Neutrophil (primary cell): ENCODE data around the gene MMD.
"Not testable (repeated sequence)": the region's sequence is repeated elsewhere in the genome, so short reads cannot be mapped to it uniquely, and the experiment has no call there.

Experiments
- H3K27ac ChIP-seq: fragments of 200-600 bp; sonication (generic); 2 replicates; pipeline ENCODE4 v1.5.1; 2016; ENCODE audit warnings: mild to moderate bottlenecking, moderate library complexity
- H3K27me3 ChIP-seq: fragments of 200-600 bp; sonication (generic); 2 replicates; pipeline ENCODE4 v1.6.0; 2016; ENCODE audit warnings: mild to moderate bottlenecking
- H3K36me3 ChIP-seq: fragments of 200-600 bp; sonication (generic); 2 replicates; pipeline ENCODE4 v1.5.1; 2017
- H3K4me1 ChIP-seq, 2 experiments: fragments of 200-600 bp in 1 of 2; sonication (generic) in 1 of 2; 1 replicate in 1 of 2; 2 replicates in 1 of 2; pipeline versions ENCODE4 v1.5.1 to v1.6.1; 2013 to 2016; ENCODE audit warnings: low read depth in 1 of 2, low read length in 1 of 2, mild to moderate bottlenecking in 1 of 2, moderate library complexity in 1 of 2; ENCODE audit not compliant: control insufficient read depth in 1 of 2, insufficient read depth in 1 of 2
- H3K4me3 ChIP-seq, 2 experiments: fragments of 200-600 bp in 1 of 2; sonication (generic) in 1 of 2; 1 replicate in 1 of 2; 2 replicates in 1 of 2; pipeline ENCODE4 v1.5.1; 2013 to 2016; ENCODE audit warnings: low read depth in 1 of 2, low read length in 1 of 2, mild to moderate bottlenecking in 1 of 2, moderate library complexity in 1 of 2
- H3K9me3 ChIP-seq: fragments of 200-600 bp; sonication (generic); 2 replicates; pipeline ENCODE4 v1.5.1; 2016
- CTCF ChIP-seq: fragments of 200-600 bp; sonication (generic); IDR thresholded peaks from 2 replicates; pipeline ENCODE4 v1.5.1; 2016; ENCODE audit warnings: antibody characterized with exemption

Gene MMD

DNA sequence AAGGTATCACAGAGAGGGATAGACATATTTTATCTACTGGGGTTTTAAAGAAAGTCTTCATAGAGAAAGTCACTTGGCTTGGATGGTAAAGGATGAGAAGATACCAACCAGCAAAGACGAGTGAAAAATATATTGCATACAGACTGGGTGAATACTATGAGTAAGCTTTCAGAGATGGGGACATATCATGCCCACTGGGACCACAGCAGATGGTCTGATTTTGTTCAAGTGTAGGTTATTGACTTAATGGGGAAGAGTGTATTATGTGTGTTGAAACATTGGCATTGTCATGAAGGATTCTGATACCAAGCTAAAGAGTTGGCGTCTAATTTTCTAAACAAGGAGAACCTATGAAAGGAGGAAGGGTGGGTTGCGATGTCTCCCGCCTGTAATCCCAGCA is 13.8 kb upstream of the MMD start:
- no peak for TF ChIP-seq CTCF
- Histone ChIP-seq H3K27me3 (no peaks in the 10 kb centered on the region), H3K27ac (no peak overlapping the region), H3K4me3 (no peak overlapping the region), H3K4me1 (peaks cover 10 to 13% of the 10 kb centered on the region in 2 experiments), H3K36me3 (no peaks in the 10 kb centered on the region), H3K9me3 (no peaks in the 10 kb centered on the region)

GRCh38 chr17:55434721-55435120 is 13.1 kb upstream of the MMD start:
- H3K4me3 ChIP-seq = no peak overlapping the region
- no peak overlapping the region for H3K27ac ChIP-seq
- no peaks in the 10 kb centered on the region for H3K9me3 ChIP-seq
- no peak for TF ChIP-seq CTCF
- peaks cover 10 to 13% of the 10 kb centered on the region in 2 experiments for H3K4me1 ChIP-seq
- H3K27me3 ChIP-seq = no peaks in the 10 kb centered on the region
- no peaks in the 10 kb centered on the region for H3K36me3 ChIP-seq

- H3K4me3 ChIP-seq = no peak overlapping the region
- no peak for TF ChIP-seq CTCF
- H3K4me1 ChIP-seq = peaks cover 10 to 13% of the 10 kb centered on the region in 2 experiments
- H3K27ac ChIP-seq = no peak overlapping the region
- H3K27me3 ChIP-seq = no peaks in the 10 kb centered on the region
- H3K36me3 ChIP-seq = no peaks in the 10 kb centered on the region
- no peaks in the 10 kb centered on the region for H3K9me3 ChIP-seq
These were observed 12.2 kb upstream of the MMD start for GRCh38 chr17:55433629-55434422.

DNA sequence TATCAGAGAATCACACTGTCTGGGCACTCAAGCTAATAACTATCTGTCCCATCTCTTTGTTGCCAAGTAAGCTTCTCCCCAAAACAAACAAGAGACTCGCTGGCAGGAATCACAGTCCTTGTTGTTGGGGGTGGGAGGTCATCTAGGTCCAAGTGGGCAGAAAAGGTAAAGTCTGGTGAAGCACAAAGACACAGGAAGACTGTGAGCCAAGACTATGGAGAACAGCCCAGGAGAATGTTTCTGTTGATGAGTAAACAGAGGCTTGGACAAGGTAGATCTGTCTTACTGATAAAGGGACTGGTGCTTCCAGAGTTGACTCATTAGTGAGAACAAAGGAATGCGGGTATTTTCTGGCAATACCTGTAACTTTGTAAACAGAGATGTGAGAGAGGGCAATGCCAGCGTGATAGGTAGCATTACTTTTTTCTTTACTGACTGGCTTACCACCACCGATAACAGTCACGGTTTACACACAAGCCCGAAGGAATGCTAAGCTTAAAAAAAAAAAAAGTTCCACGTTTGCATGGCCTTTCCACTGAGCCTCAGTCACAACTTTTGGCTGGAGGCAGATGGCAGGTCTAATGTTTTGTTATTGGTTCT is 11.5 kb upstream of the MMD start:
- H3K36me3 ChIP-seq = no peaks in the 10 kb centered on the region
- no peaks in the 10 kb centered on the region for H3K9me3 ChIP-seq
- TF ChIP-seq CTCF = no peak
- peaks cover 3% of the 10 kb centered on the region for H3K27me3 ChIP-seq
- H3K27ac ChIP-seq = no peak overlapping the region
- H3K4me3 ChIP-seq = no peak overlapping the region
- peaks cover 10 to 13% of the 10 kb centered on the region in 2 experiments for H3K4me1 ChIP-seq

DNA sequence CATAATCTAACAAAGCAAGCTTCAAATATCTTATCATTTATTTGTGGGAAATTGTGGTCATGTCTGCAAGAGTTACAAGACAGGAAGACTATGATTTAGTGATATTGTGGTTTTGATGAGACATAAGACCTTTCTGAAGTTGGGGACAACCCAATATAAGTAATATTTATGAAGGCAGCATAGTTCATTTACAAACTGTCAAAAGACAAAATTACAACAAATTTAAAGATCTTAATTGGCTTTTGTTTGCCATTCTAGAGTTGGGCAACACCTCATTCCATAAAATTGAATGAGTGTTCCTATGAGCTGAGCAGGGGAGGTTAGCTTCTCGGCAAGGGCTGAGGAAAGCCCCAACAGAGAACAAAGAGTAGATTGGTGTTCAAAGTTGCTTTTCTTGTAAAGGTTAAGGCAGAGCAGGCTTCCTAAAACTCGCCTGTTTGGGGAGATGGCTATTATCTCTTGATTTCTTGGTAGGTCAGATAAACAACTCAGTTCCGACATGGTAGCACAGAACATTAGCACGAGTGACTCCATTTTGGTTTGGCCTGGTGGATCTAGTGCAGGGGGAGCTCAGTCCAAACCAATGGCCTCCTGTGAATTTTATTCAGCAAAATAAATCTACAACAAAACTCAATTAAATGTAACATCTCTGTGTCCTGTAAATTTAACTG is 10.9 kb upstream of the MMD start:
- H3K27me3 ChIP-seq = peaks cover 10% of the 10 kb centered on the region
- peaks cover 10 to 13% of the 10 kb centered on the region in 2 experiments for H3K4me1 ChIP-seq
- H3K36me3 ChIP-seq = no peaks in the 10 kb centered on the region
- no peak overlapping the region for H3K27ac ChIP-seq
- H3K9me3 ChIP-seq = no peaks in the 10 kb centered on the region
- no peak for TF ChIP-seq CTCF
- no peak overlapping the region for H3K4me3 ChIP-seq

DNA sequence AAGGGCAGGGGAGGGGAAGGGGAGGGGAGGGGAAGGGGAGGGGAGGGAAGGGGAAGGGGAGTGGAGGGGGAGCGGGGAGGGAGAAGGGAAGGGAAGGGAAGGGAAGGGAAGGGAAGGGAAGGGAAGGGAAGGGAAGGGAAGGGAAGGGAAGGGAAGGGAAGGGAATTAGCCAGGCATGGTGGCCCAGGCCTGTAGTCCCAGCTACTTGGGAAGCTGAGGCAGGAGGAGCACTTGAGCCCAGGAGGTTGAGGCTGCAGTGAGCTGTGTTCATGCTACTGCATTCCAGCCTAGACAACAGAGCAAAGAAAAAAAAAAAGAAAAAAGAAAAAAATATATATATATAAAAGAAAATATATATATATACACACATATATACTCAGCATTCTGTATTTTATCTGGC is 10.3 kb upstream of the MMD start:
- H3K36me3 ChIP-seq, H3K4me1 ChIP-seq, H3K4me3 ChIP-seq, H3K27ac ChIP-seq, H3K9me3 ChIP-seq: not testable (repeated sequence)
- H3K27me3 ChIP-seq = peaks cover 16% of the 10 kb centered on the region
